ENCODE data around the gene EVPL. TPM values are rescaled to one million over a fixed set of nuclear protein-coding genes. Genes with fewer than 3 reads are reported as not detected.

Gene EVPL
- total RNA-seq, 2 donors from 2014 or later: 18.8 to 31.1 TPM

- Histone ChIP-seq H3K27me3 (no peaks in the 10 kb centered on the region), H3K36me3 (no peaks in the 10 kb centered on the region), H3K4me1 (peaks cover 9% of the 10 kb centered on the region), H3K27ac (no peak overlapping the region), H3K9ac (ENCODE audit: low read depth in 2 of 2, low read length in 2 of 2) (no peak overlapping the region), H3K4me3 (no peak overlapping the region), H3K9me3 (no peaks in the 10 kb centered on the region)
- intact Hi-C loops (cut with DNase I): no loop called here
- no peak for DNase-seq
- TF ChIP-seq CTCF (IDR thresholded peaks at IDR 0.05): no peak
Observed at GRCh38 chr17:76033139-76033538, 6.0 kb upstream of the EVPL start.

- no peak for DNase-seq
- H3K9ac ChIP-seq (ENCODE audit: low read depth in 2 of 2, low read length in 2 of 2): no peak overlapping the region
- no peak overlapping the region for H3K27ac ChIP-seq
- TF ChIP-seq CTCF (IDR thresholded peaks at IDR 0.05): no peak
- intact Hi-C loops (cut with DNase I): no loop called here
- H3K9me3 ChIP-seq: no peaks in the 10 kb centered on the region
- peaks cover 9% of the 10 kb centered on the region for H3K4me1 ChIP-seq
- H3K36me3 ChIP-seq: no peaks in the 10 kb centered on the region
- no peak overlapping the region for H3K4me3 ChIP-seq
- H3K27me3 ChIP-seq: no peaks in the 10 kb centered on the region
Observed at GRCh38 chr17:76032780-76033108, 5.6 kb upstream of the EVPL start.

- DNase-seq: no peak
- intact Hi-C loops (cut with DNase I): no loop called here
- Histone ChIP-seq H3K27ac (no peak overlapping the region), H3K4me3 (no peak overlapping the region), H3K36me3 (no peaks in the 10 kb centered on the region), H3K4me1 (peaks cover 9% of the 10 kb centered on the region), H3K27me3 (no peaks in the 10 kb centered on the region), H3K9me3 (no peaks in the 10 kb centered on the region), H3K9ac (ENCODE audit: low read depth in 2 of 2, low read length in 2 of 2) (no peak overlapping the region)
- no peak for TF ChIP-seq CTCF (IDR thresholded peaks at IDR 0.05)
Observed at GRCh38 chr17:76032073-76032779, 5.1 kb upstream of the EVPL start.

GRCh38 chr17:76026714-76027158 lies 370 bp downstream of the EVPL start:
- H3K9me3 ChIP-seq: no peaks in the 10 kb centered on the region
- peak overlapping the region; percentile 40 for H3K4me3 ChIP-seq
- peak overlapping the region; percentile 67 for H3K27ac ChIP-seq
- TF ChIP-seq CTCF (IDR thresholded peaks at IDR 0.05): no peak
- peak overlapping the region; percentile 27 to 40 for H3K9ac ChIP-seq (ENCODE audit: low read depth in 2 of 2, low read length in 2 of 2)
- H3K36me3 ChIP-seq: no peaks in the 10 kb centered on the region
- H3K4me1 ChIP-seq: peaks cover 9% of the 10 kb centered on the region
- no peaks in the 10 kb centered on the region for H3K27me3 ChIP-seq
- intact Hi-C loops (cut with DNase I): no loop called here
- no peak for DNase-seq

GRCh38 chr17:76025294-76025693 lies 1.8 kb downstream of the EVPL start:
- H3K9me3 ChIP-seq: no peaks in the 10 kb centered on the region
- no peak overlapping the region for H3K27ac ChIP-seq
- no peaks in the 10 kb centered on the region for H3K36me3 ChIP-seq
- no peaks in the 10 kb centered on the region for H3K27me3 ChIP-seq
- TF ChIP-seq CTCF (IDR thresholded peaks at IDR 0.05): no peak
- no peak overlapping the region for H3K4me3 ChIP-seq
- peaks cover 9% of the 10 kb centered on the region for H3K4me1 ChIP-seq
- DNase-seq: no peak
- intact Hi-C loops (cut with DNase I): no loop called here
- H3K9ac ChIP-seq (ENCODE audit: low read depth in 2 of 2, low read length in 2 of 2): peak overlapping the region in 1 of 2 donors; percentile 12
